ENCODE results near the gene ZNF74. TPM values are rescaled to one million over a fixed set of nuclear protein-coding genes. Genes with fewer than 3 reads are reported as not detected.
"Not testable (repeated sequence)": the region's sequence is repeated elsewhere in the genome, so short reads cannot be mapped to it uniquely, and the experiment has no call there.

The ZNF74 gene
- total and polyA plus RNA-seq, 5 experiments from 2014 or later = 6.7 to 14.5 (median 10.7) TPM

- Mint-ChIP-seq H3K9me3 (no peaks in the 10 kb centered on the region), H3K4me1 (peaks cover 7 to 15% (median 10%) of the 10 kb centered on the region in 4 donors), H3K27ac (no peak overlapping the region), H3K4me3 (no peak overlapping the region), H3K36me3 (peaks cover 0 to 46% (median 16%) of the 10 kb centered on the region in 3 donors), H3K27me3 (no peaks in the 10 kb centered on the region)
- POLR2A ChIA-PET = interaction anchor here (0.6 kb wide), 2 partner anchors 80 to 227 kb away, joined by 3 to 6 read pairs; no protein-coding TSS in a partner anchor
- ATAC-seq (no peak), DNase-seq (no peak)
Measured at GRCh38 chr22:20405931-20406685, 12.2 kb downstream of the ZNF74 start.

DNA sequence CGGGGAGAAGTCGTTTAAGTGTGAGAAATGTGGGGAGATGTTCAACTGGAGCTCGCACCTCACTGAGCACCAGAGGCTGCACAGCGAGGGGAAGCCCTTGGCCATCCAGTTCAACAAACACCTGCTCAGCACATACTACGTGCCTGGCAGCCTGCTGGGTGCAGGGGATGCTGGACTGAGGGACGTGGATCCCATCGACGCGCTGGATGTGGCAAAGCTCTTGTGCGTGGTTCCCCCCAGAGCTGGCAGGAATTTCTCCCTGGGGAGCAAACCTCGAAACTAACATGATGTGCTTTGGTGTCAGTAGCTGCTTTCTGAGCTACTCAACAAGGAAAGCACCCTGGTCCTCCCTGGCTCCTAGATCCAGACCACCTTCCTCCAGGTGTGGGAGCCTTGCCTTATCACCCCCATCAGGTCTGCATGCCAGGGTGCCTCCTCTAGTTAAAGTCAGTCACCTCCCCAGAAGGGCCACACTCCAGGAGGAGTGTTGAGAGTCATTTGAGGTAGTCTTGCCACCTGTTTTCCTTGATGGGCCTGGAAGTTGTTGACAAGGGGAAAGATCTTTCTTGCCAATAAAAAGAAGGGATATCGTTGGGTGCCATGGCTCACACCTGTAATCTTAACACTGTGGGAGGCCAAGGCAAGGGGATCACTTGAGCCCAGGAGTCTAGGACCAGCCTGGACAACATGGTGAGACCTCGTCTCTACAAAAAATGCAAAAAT is 12.9 kb downstream of the ZNF74 start:
- H3K4me3 Mint-ChIP-seq = no peak overlapping the region
- peaks cover 0 to 45% (median 16%) of the 10 kb centered on the region in 3 donors for H3K36me3 Mint-ChIP-seq
- H3K4me1 Mint-ChIP-seq = peaks cover 7 to 15% (median 10%) of the 10 kb centered on the region in 4 donors
- H3K9me3 Mint-ChIP-seq = no peaks in the 10 kb centered on the region
- DNase-seq = no peak
- ATAC-seq = no peak
- H3K27ac Mint-ChIP-seq = peak overlapping the region in 1 of 10 donors; percentile 25
- POLR2A ChIA-PET = no interaction called here
- H3K27me3 Mint-ChIP-seq = no peaks in the 10 kb centered on the region

- Mint-ChIP-seq H3K4me3 (no peak overlapping the region), H3K4me1 (peaks cover 7 to 14% (median 9%) of the 10 kb centered on the region in 4 donors), H3K27ac (peak overlapping the region in 1 of 10 donors; percentile 49), H3K9me3 (no peaks in the 10 kb centered on the region), H3K27me3 (no peaks in the 10 kb centered on the region), H3K36me3 (peaks cover 0 to 40% (median 16%) of the 10 kb centered on the region in 3 donors)
- POLR2A ChIA-PET = no interaction called here
- no peak for ATAC-seq
- no peak for DNase-seq
Measured at GRCh38 chr22:20407829-20408228, 13.9 kb downstream of the ZNF74 start.

DNA sequence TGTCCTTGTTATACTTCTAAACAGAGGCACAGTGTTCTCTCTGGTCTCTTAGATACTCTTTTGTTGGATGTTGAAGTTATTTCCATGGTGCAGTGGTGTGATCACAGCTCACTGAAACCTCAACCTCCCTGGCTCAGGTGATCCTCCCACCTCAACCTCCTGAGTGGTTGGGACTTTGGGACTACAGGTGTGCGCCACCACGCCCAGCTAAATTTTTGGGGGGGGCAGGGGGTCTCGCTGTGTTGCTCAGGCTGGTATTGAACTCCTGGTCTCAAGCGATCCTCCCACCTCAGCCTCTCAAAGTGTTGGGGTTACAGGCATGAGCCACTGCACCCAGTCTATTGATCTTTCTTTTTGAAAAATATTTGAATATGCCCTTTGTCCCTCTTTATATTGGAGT is 14.9 kb downstream of the ZNF74 start:
- no peak overlapping the region for H3K4me3 Mint-ChIP-seq
- no peaks in the 10 kb centered on the region for H3K9me3 Mint-ChIP-seq
- peak in 1 of 10 donors; percentile 5 for DNase-seq
- no peaks in the 10 kb centered on the region for H3K27me3 Mint-ChIP-seq
- peaks cover 0 to 4% (median 1%) of the 10 kb centered on the region in 4 donors for H3K4me1 Mint-ChIP-seq
- H3K27ac Mint-ChIP-seq = peak overlapping the region in 3 of 10 donors; percentile 5 to 45 (median 37)
- ATAC-seq = no peak
- peaks cover 0 to 31% (median 8%) of the 10 kb centered on the region in 3 donors for H3K36me3 Mint-ChIP-seq
- POLR2A ChIA-PET = interaction anchor here (0.6 kb wide), 1 partner anchor 363 kb away, joined by 3 read pairs; no protein-coding TSS in a partner anchor

- H3K4me1 Mint-ChIP-seq, H3K9me3 Mint-ChIP-seq, DNase-seq, H3K27me3 Mint-ChIP-seq, ATAC-seq, H3K4me3 Mint-ChIP-seq: not testable (repeated sequence)
- peaks cover 0 to 27% (median 7%) of the 10 kb centered on the region in 3 donors for H3K36me3 Mint-ChIP-seq
- peak overlapping the region in 1 of 10 donors; percentile 45 for H3K27ac Mint-ChIP-seq
- POLR2A ChIA-PET = interaction anchor here (0.6 kb wide), 3 partner anchors 161 to 363 kb away, joined by 3 to 7 read pairs (median 5); no protein-coding TSS in a partner anchor
Measured at GRCh38 chr22:20409385-20409784, 15.4 kb downstream of the ZNF74 start.

- Mint-ChIP-seq H3K27ac (peak overlapping the region in 3 of 10 donors; percentile 0 to 60 (median 2)), H3K27me3 (no peaks in the 10 kb centered on the region), H3K4me1 (no peaks in the 10 kb centered on the region), H3K4me3 (no peak overlapping the region), H3K36me3 (peaks cover 0 to 4% (median 0%) of the 10 kb centered on the region in 3 donors), H3K9me3 (no peaks in the 10 kb centered on the region)
- ATAC-seq = no peak
- no peak for DNase-seq
- POLR2A ChIA-PET = no interaction called here
Measured at GRCh38 chr22:20412474-20413216, 18.7 kb downstream of the ZNF74 start.

- Mint-ChIP-seq H3K36me3 (peaks cover 0 to under 1% (median 0%) of the 10 kb centered on the region in 3 donors), H3K27me3 (no peaks in the 10 kb centered on the region), H3K27ac (no peak overlapping the region), H3K4me3 (no peak overlapping the region), H3K4me1 (peaks cover 0 to 3% (median 0%) of the 10 kb centered on the region in 4 donors), H3K9me3 (no peaks in the 10 kb centered on the region)
- ATAC-seq (no peak), DNase-seq (no peak)
- POLR2A ChIA-PET = no interaction called here
Measured at GRCh38 chr22:20413217-20414058, 19.5 kb downstream of the ZNF74 start.

- H3K27ac Mint-ChIP-seq = no peak overlapping the region
- no peak overlapping the region for H3K4me3 Mint-ChIP-seq
- DNase-seq (no peak), ATAC-seq (no peak)
- no peaks in the 10 kb centered on the region for H3K27me3 Mint-ChIP-seq
- no peaks in the 10 kb centered on the region for H3K36me3 Mint-ChIP-seq
- H3K9me3 Mint-ChIP-seq = no peaks in the 10 kb centered on the region
- peaks cover 0 to 3% (median 0%) of the 10 kb centered on the region in 4 donors for H3K4me1 Mint-ChIP-seq
- POLR2A ChIA-PET = no interaction called here
Measured at GRCh38 chr22:20414059-20414440, 20.1 kb downstream of the ZNF74 start.

DNA sequence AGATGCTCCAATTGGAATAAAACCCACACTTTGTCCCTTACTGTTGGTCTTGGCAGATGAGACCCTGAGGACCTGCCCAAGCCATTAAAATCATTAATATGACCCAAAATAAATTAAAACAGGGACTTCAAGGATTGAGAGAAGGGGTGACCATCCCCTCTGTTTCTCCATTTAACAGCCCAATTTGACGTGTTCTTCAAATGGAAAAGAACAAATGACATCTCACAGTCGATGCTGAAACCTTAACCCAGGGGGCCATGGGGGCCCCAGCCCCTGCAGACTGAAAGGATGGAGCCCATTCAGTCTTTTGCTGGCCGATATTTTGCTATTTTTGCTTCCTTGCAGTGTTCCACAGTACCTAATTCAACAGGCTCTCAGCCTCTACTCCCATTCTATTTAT is 20.5 kb downstream of the ZNF74 start:
- Mint-ChIP-seq H3K36me3 (no peaks in the 10 kb centered on the region), H3K27ac (no peak overlapping the region), H3K4me3 (no peak overlapping the region), H3K9me3 (no peaks in the 10 kb centered on the region), H3K27me3 (no peaks in the 10 kb centered on the region), H3K4me1 (peaks cover 0 to 3% (median 0%) of the 10 kb centered on the region in 4 donors)
- ATAC-seq (no peak), DNase-seq (no peak)
- POLR2A ChIA-PET = no interaction called here

GRCh38 chr22:20415241-20415640 is 21.3 kb downstream of the ZNF74 start:
- peak overlapping the region in 2 of 10 donors; percentile 39 to 52 for H3K27ac Mint-ChIP-seq
- H3K9me3 Mint-ChIP-seq, H3K4me1 Mint-ChIP-seq, DNase-seq, ATAC-seq, H3K4me3 Mint-ChIP-seq, H3K27me3 Mint-ChIP-seq, H3K36me3 Mint-ChIP-seq, POLR2A ChIA-PET: not testable (repeated sequence)

DNA sequence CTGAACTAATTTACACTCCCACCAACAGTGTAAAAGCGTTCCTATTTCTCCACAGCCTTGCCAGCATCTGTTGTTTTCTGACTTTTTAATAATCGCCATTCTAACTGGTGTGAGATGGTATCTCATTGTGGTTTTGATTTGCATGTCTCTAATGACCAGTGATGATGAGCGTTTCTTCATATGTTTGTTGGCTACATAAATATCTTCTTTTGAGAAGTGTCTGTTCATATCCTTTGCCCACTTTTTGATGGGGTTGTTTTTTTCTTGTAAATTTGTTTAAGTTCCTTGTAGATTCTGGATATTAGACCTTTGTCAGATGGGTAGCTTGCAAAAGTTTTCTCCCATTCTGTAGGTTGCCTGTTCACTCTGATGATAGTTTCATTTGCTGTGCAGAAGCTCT is 21.7 kb downstream of the ZNF74 start:
- ATAC-seq, H3K27me3 Mint-ChIP-seq, POLR2A ChIA-PET, H3K27ac Mint-ChIP-seq, H3K9me3 Mint-ChIP-seq, H3K36me3 Mint-ChIP-seq, DNase-seq, H3K4me3 Mint-ChIP-seq, H3K4me1 Mint-ChIP-seq: not testable (repeated sequence)
